Measurements from ENCODE around the gene UMODL1. TPM values are rescaled to one million over a fixed set of nuclear protein-coding genes. Genes with fewer than 3 reads are reported as not detected.
A peak's percentile ranks its signal among the peaks of the same experiment; 100 is the strongest.

Gene UMODL1
- total RNA-seq, 6 donors from 2014 or later = 0.07 to 6.3 (median 0.59) TPM; not detected in 1

GRCh38 chr21:42108554-42109340, 37.6 kb downstream of the UMODL1 start:
- ATAC-seq (ENCODE audit: low FRiP score in 2 of 2) (no peak), DNase-seq (no peak)
- Histone ChIP-seq H3K27me3 (no peaks in the 10 kb centered on the region), H3K4me1 (peaks cover 4 to 35% (median 11%) of the 10 kb centered on the region in 4 donors), H3K9me3 (no peaks in the 10 kb centered on the region), H3K36me3 (no peaks in the 10 kb centered on the region), H3K27ac (peak overlapping the region in 3 of 4 donors; percentile 61 to 83 (median 64)), H3K4me3 (peak overlapping the region in 2 of 4 donors; percentile 14 to 31)
- no peak for TF ChIP-seq POLR2A (IDR thresholded peaks at IDR 0.05)
- peak in 1 of 2 donors; percentile 39 for TF ChIP-seq POLR2AphosphoS5 (IDR thresholded peaks at IDR 0.05)
- 59 to 92% methylated on average over 16 to 25 of the region's 26 CpGs for WGBS, 2 donors

GRCh38 chr21:42109473-42109872, 38.4 kb downstream of the UMODL1 start:
- Histone ChIP-seq H3K4me1 (peaks cover 4 to 43% (median 13%) of the 10 kb centered on the region in 4 donors), H3K9me3 (no peaks in the 10 kb centered on the region), H3K4me3 (no peak overlapping the region), H3K27ac (peak overlapping the region in 3 of 4 donors; percentile 46 to 83 (median 48)), H3K36me3 (no peaks in the 10 kb centered on the region), H3K27me3 (no peaks in the 10 kb centered on the region)
- ATAC-seq (ENCODE audit: low FRiP score in 2 of 2) = no peak
- no peak for TF ChIP-seq CTCF (IDR thresholded peaks at IDR 0.05)
- no peak for TF ChIP-seq EP300 (IDR thresholded peaks at IDR 0.05)
- WGBS, 2 donors = 89 to 96% methylated on average over 9 to 14 of the region's 14 CpGs
- no peak for DNase-seq

GRCh38 chr21:42109873-42110525, 38.9 kb downstream of the UMODL1 start:
- Histone ChIP-seq H3K4me1 (peaks cover 4 to 47% (median 13%) of the 10 kb centered on the region in 4 donors), H3K27ac (peak overlapping the region in 2 of 4 donors; percentile 48 to 83), H3K9me3 (no peaks in the 10 kb centered on the region), H3K36me3 (no peaks in the 10 kb centered on the region), H3K4me3 (no peak overlapping the region), H3K27me3 (no peaks in the 10 kb centered on the region)
- DNase-seq (no peak), ATAC-seq (ENCODE audit: low FRiP score in 2 of 2) (no peak)
- WGBS, 2 donors = 70 to 98% methylated on average over 11 of the region's 17 CpGs
- TF ChIP-seq EP300 (IDR thresholded peaks at IDR 0.05) (no peak), POLR2A (IDR thresholded peaks at IDR 0.05) (no peak), CTCF (IDR thresholded peaks at IDR 0.05) (no peak), POLR2AphosphoS5 (IDR thresholded peaks at IDR 0.05) (no peak)

- no peak for DNase-seq
- Histone ChIP-seq H3K36me3 (no peaks in the 10 kb centered on the region), H3K27ac (peak overlapping the region in 1 of 4 donors; percentile 83), H3K9me3 (no peaks in the 10 kb centered on the region), H3K4me3 (no peak overlapping the region), H3K27me3 (no peaks in the 10 kb centered on the region), H3K4me1 (peaks cover 4 to 47% (median 13%) of the 10 kb centered on the region in 4 donors)
- whole genome bisulfite sequencing, 2 donors = 83 to 89% methylated on average over 13 to 16 of the region's 24 CpGs
- no peak for ATAC-seq (ENCODE audit: low FRiP score in 2 of 2)
- TF ChIP-seq POLR2AphosphoS5 (IDR thresholded peaks at IDR 0.05) = no peak
These were observed 39.8 kb downstream of the UMODL1 start for GRCh38 chr21:42110691-42111469.

- no peaks in the 10 kb centered on the region for H3K9me3 ChIP-seq
- no peak for ATAC-seq (ENCODE audit: low FRiP score in 2 of 2)
These were observed 40.3 kb downstream of the UMODL1 start for GRCh38 chr21:42111470-42111743.

More at GRCh38 chr21:42111470-42111743, 40.3 kb downstream of the UMODL1 start:
- no peak for DNase-seq
- Histone ChIP-seq H3K4me3 (no peak overlapping the region), H3K4me1 (peaks cover 4 to 47% (median 13%) of the 10 kb centered on the region in 4 donors), H3K36me3 (no peaks in the 10 kb centered on the region), H3K27me3 (no peaks in the 10 kb centered on the region), H3K27ac (no peak overlapping the region)
- TF ChIP-seq POLR2AphosphoS5 (IDR thresholded peaks at IDR 0.05) = no peak
- no peak for TF ChIP-seq EP300 (IDR thresholded peaks at IDR 0.05)
- no peak for TF ChIP-seq CTCF (IDR thresholded peaks at IDR 0.05)
- TF ChIP-seq POLR2A (IDR thresholded peaks at IDR 0.05) = no peak
- whole genome bisulfite sequencing, 2 donors = 80 to 82% methylated on average over 3 to 8 of the region's 8 CpGs
